Upper lobe of left lung (tissue), 6 donors: Measurements from ENCODE around the gene TP53I3. TPM values are rescaled to one million over a fixed set of nuclear protein-coding genes. Genes with fewer than 3 reads are reported as not detected.
"Not testable (repeated sequence)": the region's sequence is repeated elsewhere in the genome, so short reads cannot be mapped to it uniquely, and the experiment has no call there.

Experiments used
- ATAC-seq, 2 donors: fragments of 200-7000 bp; cut with Tn5 transposase; one replicate each; pipeline ENCODE4 v1.9.1; 2022; ENCODE audit warnings: mild to moderate bottlenecking in 2 of 2, moderate library complexity in 2 of 2; ENCODE audit not compliant: low FRiP score in 2 of 2
- DNase-seq, 2 donors: peaks; one replicate each; pipeline ENCODE4 v3.0.0-alpha.2; 2019 to 2020
- H3K27ac ChIP-seq, 4 donors: fragments of 200-600 bp; sonication (generic); one replicate each; pipeline ENCODE4 v1.5.1; 2016 to 2019
- H3K27me3 ChIP-seq, 4 donors: fragments of 200-600 bp; sonication (generic); one replicate each; pipeline ENCODE4 v1.5.1; 2017 to 2019
- H3K36me3 ChIP-seq, 4 donors: fragments of 200-600 bp; sonication (generic); one replicate each; pipeline ENCODE4 v1.5.1; 2016 to 2019
- H3K4me1 ChIP-seq, 4 donors: fragments of 200-600 bp; sonication (generic); one replicate each; pipeline ENCODE4 v1.5.1; 2018 to 2019
- H3K4me3 ChIP-seq, 4 donors: fragments of 200-600 bp; sonication (generic); one replicate each; pipeline ENCODE4 v1.5.1; 2017 to 2019; ENCODE audit warnings: mild to moderate bottlenecking in 2 of 4, moderate library complexity in 1 of 4
- H3K9me3 ChIP-seq, 4 donors: fragments of 200-600 bp; sonication (generic); one replicate each; pipeline ENCODE4 v1.5.1; 2018 to 2019
- EP300 ChIP-seq, 4 donors: sonication (generic); formaldehyde crosslinking; IDR thresholded peaks; one replicate each; pipeline ENCODE4 v1.5.1; 2017; ENCODE audit warnings: antibody characterized with exemption in 4 of 4, control low read depth in 2 of 4
- POLR2A ChIP-seq, 4 donors: fragments of 450-650 bp; IDR thresholded peaks; one replicate each; pipeline ENCODE4 v1.5.1; 2016 to 2017; ENCODE audit warnings: antibody characterized with exemption in 4 of 4, mild to moderate bottlenecking in 2 of 4
- POLR2AphosphoS5 ChIP-seq, 2 donors: sonication (generic); formaldehyde crosslinking; IDR thresholded peaks; one replicate each; pipeline ENCODE4 v1.5.1; 2017; ENCODE audit warnings: antibody characterized with exemption in 2 of 2
- WGBS, 2 donors: methylation state at CpG; one replicate each; pipeline ENCODE4 v1.1.5; 2017 to 2018; 5-methylcytosine and 5-hydroxymethylcytosine counted together
- total RNA-seq, 6 donors: library from RNA; depleted of rRNA in 4 of 6; stranded (reverse); fragments of >200 nt in 4 of 6; gene quantifications; one replicate each; pipeline versions ENCODE4 v1.1.0 to v1.2.1, GENCODE V29; 2016 to 2021
- TF ChIP-seq, protein P1 (sequence below), 6 experiments: fragments of 450-650 bp in 4 of 6; fragments of 200-600 bp in 2 of 6; sonication (generic) in 2 of 6; IDR thresholded peaks; one replicate each; pipeline ENCODE4 v1.5.1; 2016 to 2019; ENCODE audit warnings: antibody characterized with exemption in 6 of 6
- donor health status: DM: no; HTN: no; CAD: no; lungs with moderate emphysema.
- donor health status: DM: no; HTN: yes; CAD: no; lungs with severe emphysema.

TP53I3 gene
- total RNA-seq, 6 donors from 2014 or later: 27.0 to 110 (median 69.6) TPM

DNA sequence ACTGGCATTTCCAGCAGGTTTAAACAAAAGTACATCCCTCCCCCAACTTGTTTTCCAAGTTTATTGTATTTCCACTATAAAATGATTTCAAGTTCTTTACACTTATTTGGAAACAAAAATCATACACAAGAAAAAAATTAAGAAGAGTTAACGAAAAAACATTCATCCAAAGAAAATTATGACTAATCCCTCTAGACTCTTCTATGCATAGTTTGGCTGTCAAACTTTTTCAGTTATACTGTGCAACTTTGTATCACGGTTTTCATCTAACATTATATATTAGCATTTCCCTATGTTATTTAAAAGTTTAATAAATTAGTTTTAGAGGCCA, 38.1 kb downstream of the TP53I3 start:
- Histone ChIP-seq H3K27ac (peak overlapping the region in 2 of 4 donors; percentile 81 to 82), H3K36me3 (no peaks in the 10 kb centered on the region)
- no peak for ATAC-seq

DNA sequence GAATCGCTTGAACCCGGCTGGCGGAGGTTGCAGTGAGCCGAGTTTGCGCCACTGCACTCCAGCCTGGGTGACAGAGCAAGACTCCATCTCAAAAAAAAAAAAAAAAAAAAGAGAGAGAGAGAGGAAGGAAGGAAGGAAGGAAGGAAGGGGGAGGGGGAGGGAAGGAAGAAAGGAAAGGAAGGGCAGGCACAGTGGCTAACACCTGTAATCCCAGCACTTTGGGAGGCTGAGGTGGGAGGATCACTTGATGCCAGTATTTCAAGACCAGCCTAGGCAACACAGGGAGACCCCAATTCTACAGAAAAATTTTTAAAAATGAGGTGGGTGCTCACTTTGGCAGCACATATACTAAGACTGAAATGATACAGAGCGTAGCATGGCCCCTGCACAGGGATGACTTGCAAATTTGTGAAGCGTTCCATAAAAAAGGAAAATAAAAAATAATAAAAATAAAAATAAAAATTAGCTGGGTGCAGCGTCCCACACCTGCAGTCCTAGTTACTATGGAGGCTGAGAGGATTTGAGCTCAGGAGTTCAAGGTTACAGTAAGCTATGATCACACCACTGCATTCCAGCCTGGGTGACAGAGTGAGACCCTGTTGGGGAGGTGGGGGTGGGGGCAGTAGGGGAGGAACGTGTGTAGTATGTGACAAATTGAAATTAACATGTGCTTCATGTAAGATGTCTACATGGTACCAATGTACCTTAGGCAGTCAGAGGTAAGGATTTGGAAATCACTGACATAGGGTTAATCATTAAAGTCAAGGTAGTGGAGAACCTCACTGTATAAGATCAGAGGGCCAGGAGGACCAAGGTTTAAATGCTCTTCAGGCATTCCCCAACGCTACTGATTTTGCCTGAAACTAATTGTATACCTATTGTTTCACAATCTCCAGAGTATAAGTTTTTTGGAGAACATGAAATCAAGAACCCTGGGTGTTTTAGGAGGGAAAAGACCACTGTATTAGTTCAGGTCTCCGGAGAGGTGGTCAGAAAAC, 38.8 kb downstream of the TP53I3 start:
- H3K27ac ChIP-seq: no peak overlapping the region
- DNase-seq (no peak), ATAC-seq (no peak)
- no peaks in the 10 kb centered on the region for H3K36me3 ChIP-seq
- no peaks in the 10 kb centered on the region for H3K27me3 ChIP-seq
- H3K9me3 ChIP-seq: no peaks in the 10 kb centered on the region
- H3K4me3 ChIP-seq: peak overlapping the region in 1 of 4 donors; percentile 96
- TF ChIP-seq, protein P1, sequence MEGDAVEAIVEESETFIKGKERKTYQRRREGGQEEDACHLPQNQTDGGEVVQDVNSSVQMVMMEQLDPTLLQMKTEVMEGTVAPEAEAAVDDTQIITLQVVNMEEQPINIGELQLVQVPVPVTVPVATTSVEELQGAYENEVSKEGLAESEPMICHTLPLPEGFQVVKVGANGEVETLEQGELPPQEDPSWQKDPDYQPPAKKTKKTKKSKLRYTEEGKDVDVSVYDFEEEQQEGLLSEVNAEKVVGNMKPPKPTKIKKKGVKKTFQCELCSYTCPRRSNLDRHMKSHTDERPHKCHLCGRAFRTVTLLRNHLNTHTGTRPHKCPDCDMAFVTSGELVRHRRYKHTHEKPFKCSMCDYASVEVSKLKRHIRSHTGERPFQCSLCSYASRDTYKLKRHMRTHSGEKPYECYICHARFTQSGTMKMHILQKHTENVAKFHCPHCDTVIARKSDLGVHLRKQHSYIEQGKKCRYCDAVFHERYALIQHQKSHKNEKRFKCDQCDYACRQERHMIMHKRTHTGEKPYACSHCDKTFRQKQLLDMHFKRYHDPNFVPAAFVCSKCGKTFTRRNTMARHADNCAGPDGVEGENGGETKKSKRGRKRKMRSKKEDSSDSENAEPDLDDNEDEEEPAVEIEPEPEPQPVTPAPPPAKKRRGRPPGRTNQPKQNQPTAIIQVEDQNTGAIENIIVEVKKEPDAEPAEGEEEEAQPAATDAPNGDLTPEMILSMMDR (IDR thresholded peaks at IDR 0.05): no peak
- TF ChIP-seq POLR2AphosphoS5 (IDR thresholded peaks at IDR 0.05): no peak
- no peak for TF ChIP-seq POLR2A (IDR thresholded peaks at IDR 0.05)
- TF ChIP-seq EP300 (IDR thresholded peaks at IDR 0.05): no peak
- peaks cover 16 to 42% (median 22%) of the 10 kb centered on the region in 4 donors for H3K4me1 ChIP-seq
- WGBS, 2 donors: 82 to 83% methylated on average over 11 of the region's 11 CpGs

More for the DNA sequence above, 38.1 kb downstream of the TP53I3 start:
- 3 to 7% methylated on average over 2 of the region's 2 CpGs for WGBS, 2 donors
- Histone ChIP-seq H3K4me3 (peak overlapping the region; percentile 86 to 96 (median 88)), H3K27me3 (no peaks in the 10 kb centered on the region), H3K9me3 (no peaks in the 10 kb centered on the region), H3K4me1 (peaks cover 16 to 42% (median 22%) of the 10 kb centered on the region in 4 donors)
- DNase-seq: no peak
- TF ChIP-seq POLR2AphosphoS5 (IDR thresholded peaks at IDR 0.05) (no peak), POLR2A (IDR thresholded peaks at IDR 0.05) (no peak), EP300 (IDR thresholded peaks at IDR 0.05) (no peak)
- TF ChIP-seq, protein P1 (IDR thresholded peaks at IDR 0.05): no peak

DNA sequence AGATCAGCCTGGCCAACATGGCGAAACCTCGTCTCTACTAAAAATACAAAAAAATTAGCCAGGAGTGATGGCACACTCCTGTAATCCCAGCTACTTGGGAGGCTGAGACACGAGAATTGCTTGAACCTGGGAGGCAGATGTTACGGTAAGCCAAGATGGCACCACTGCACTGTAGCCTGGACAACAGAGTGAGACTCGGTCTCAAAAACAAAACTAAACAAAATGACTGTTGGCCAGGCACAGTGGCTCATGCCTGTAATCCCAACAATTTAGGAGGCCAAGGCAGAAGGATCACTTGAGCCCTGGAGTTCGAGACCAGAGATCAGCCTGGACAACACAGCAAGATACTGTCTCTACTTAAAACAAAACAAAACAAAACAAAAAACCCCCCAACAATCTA, 41.5 kb downstream of the TP53I3 start:
- peaks cover 0 to 13% (median 10%) of the 10 kb centered on the region in 4 donors for H3K36me3 ChIP-seq
- ATAC-seq, H3K4me3 ChIP-seq, DNase-seq, H3K27me3 ChIP-seq, H3K27ac ChIP-seq, H3K9me3 ChIP-seq: not testable (repeated sequence)
- WGBS, 2 donors: 87 to 96% methylated on average over 6 of the region's 6 CpGs
- peaks cover 11 to 18% (median 13%) of the 10 kb centered on the region in 4 donors for H3K4me1 ChIP-seq

DNA sequence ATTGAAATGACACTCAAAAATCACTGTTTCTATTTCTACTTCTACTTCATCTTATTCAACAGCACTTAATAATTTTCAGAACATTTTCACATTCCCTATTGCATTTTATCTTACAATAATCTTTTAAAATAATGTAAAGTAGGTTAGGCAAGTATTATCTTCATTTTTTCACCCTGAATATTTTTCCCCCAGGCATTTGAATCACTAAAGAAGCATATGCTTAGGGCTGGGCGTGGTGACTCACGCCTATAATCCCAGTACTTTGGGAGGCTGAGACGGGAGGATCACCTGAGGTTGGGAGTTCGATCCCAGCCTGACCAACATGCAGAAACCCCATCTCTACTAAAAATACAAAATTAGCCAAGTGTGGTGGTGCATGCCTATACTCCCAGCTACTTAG, 44.1 kb downstream of the TP53I3 start:
- Histone ChIP-seq H3K27ac (no peak overlapping the region), H3K36me3 (peaks cover 7 to 26% (median 16%) of the 10 kb centered on the region in 4 donors), H3K4me1 (peaks cover 0 to 4% (median 0%) of the 10 kb centered on the region in 4 donors), H3K27me3 (no peaks in the 10 kb centered on the region), H3K4me3 (no peak overlapping the region), H3K9me3 (no peaks in the 10 kb centered on the region)
- ATAC-seq (no peak), DNase-seq (no peak)
- TF ChIP-seq POLR2A (IDR thresholded peaks at IDR 0.05) (no peak), EP300 (IDR thresholded peaks at IDR 0.05) (no peak), POLR2AphosphoS5 (IDR thresholded peaks at IDR 0.05) (no peak)
- TF ChIP-seq, protein P1 (IDR thresholded peaks at IDR 0.05): no peak
- WGBS, 2 donors: 100% methylated on average over 4 of the region's 4 CpGs

DNA sequence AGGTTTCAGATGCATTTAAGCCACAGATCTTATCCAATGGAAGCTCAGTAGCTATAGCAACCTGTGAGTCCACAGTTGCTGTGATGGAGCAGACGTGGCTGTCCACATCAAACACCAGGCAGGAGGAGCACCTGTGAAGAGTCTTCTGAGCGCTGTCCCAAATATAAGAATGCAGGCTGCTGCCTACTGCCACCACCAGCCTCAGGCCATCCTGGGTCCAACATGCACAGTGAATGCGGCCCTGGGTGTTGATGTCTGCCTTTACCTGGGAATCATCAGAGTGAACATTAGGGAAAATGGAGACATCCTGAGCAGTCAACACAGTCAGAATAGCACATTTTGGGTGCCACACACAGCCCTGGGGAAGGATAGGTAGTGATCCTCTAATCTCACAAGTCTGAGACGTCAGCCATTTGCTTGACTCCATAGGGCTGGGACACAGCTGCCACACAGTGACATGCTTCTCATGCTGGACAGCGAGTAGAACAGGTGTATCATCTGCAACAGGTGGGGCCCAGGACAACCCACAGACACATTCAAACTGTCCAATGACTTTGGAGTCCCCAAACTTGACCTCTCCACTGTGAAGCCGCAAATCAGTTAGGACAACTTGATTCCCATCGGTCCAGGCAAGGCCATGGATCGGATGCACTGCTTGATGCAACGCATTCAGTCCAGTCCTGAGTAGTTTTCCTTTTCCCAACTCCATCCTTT, 45.7 kb downstream of the TP53I3 start:
- no peak for DNase-seq

More for the DNA sequence above, 45.7 kb downstream of the TP53I3 start:
- Histone ChIP-seq H3K27ac (no peak overlapping the region), H3K36me3 (peaks cover 7 to 26% (median 16%) of the 10 kb centered on the region in 4 donors), H3K4me1 (peaks cover 0 to 4% (median 0%) of the 10 kb centered on the region in 4 donors), H3K9me3 (no peaks in the 10 kb centered on the region), H3K27me3 (no peaks in the 10 kb centered on the region), H3K4me3 (no peak overlapping the region)
- 95 to 96% methylated on average over 7 to 9 of the region's 9 CpGs for WGBS, 2 donors
- no peak for ATAC-seq
- TF ChIP-seq, protein P1 (IDR thresholded peaks at IDR 0.05): no peak
- TF ChIP-seq EP300 (IDR thresholded peaks at IDR 0.05): no peak
